MM.1S (cell line): ENCODE data around the gene BAZ1A.

Experiments
- CTCF ChIP-seq: fragments of 300-600 bp; sonication (generic); IDR thresholded peaks from 2 replicates; pipeline ENCODE4 v1.5.1; 2016; ENCODE audit warnings: antibody characterized with exemption, low read length, mixed read lengths
- EZH2 ChIP-seq: fragments of 300-600 bp; sonication (generic); optimal IDR thresholded peaks from 2 replicates; pipeline ENCODE3; 2017; ENCODE audit warnings: low read depth, mild to moderate bottlenecking, antibody characterized with exemption, low read length, mixed read lengths

DNA sequence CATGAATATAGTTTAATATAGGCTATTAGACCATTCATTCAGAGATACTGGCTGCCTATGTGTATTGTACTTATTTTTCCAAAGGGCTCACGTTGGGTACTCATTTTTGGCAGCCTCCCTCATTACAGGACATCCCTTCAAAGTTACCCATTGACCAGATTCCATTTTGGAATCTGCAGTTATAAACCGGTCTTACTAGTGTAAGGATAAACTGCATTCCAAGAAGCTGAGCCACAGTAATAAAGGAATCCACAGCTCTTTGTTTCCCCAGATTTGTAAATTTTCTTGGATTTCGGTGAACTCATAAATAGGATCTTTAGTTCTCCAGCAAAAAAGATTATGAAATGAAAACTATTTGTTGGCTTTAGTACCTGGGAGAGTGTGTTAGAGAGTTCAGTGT, 141.9 kb downstream of the BAZ1A start:
- TF ChIP-seq CTCF (no peak), EZH2 (no peak)
